GM18520 (cell line): ENCODE data around the gene CTIF.

Source experiments
- ATAC-seq: cut with Tn5 transposase; IDR thresholded peaks from one replicate; pipeline ENCODE4 v1.9.1; 2021; ENCODE audit not compliant: unreplicated experiment

Gene CTIF

GRCh38 chr18:48872234-48873145, 333.7 kb downstream of the CTIF start:
- no peak for ATAC-seq

DNA sequence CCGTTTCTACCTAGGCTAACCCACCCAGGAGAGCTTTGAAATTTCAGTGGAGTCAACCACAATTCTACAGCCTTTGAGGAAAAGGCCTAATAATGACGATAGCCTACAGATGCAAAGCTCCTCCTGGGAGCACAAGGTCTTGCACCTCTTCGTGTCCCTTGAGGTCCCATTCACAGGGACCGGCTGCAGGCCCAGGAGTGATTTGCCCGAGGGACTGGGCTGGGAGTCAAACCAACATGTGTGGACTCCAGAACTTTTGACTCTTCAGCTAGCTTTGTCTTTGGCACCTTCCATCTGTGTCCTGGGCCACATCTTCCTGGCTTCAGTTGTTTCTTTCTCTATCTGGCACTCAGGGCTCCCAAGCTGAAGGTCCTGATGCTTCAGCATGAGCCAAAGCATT, 335.4 kb downstream of the CTIF start:
- no peak for ATAC-seq

GRCh38 chr18:48874701-48875162, 335.9 kb downstream of the CTIF start:
- no peak for ATAC-seq

GRCh38 chr18:48875314-48875941, 336.6 kb downstream of the CTIF start:
- no peak for ATAC-seq

GRCh38 chr18:48875942-48876511, 337.2 kb downstream of the CTIF start:
- ATAC-seq: no peak

- ATAC-seq: no peak
These were observed 337.8 kb downstream of the CTIF start for GRCh38 chr18:48876590-48876989.

DNA sequence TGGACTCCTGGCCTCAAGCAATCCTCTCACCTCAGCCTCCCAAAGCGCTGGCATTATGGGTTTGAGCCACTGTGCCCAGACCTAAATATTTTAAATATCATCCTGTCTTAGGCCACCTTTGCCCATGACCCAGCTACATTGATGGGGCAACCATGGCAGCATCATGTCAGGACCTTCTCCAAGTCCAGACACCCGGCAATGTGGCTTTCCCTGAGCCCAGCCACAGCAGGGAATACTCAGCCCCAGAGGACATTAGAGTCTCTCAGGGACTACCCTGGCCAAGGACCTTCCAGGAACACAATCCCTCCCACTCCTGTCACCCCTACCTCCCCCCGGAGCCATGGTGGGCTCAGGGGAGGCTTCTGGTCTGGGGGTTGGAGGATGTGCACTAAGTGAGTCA, 339.1 kb downstream of the CTIF start:
- no peak for ATAC-seq

DNA sequence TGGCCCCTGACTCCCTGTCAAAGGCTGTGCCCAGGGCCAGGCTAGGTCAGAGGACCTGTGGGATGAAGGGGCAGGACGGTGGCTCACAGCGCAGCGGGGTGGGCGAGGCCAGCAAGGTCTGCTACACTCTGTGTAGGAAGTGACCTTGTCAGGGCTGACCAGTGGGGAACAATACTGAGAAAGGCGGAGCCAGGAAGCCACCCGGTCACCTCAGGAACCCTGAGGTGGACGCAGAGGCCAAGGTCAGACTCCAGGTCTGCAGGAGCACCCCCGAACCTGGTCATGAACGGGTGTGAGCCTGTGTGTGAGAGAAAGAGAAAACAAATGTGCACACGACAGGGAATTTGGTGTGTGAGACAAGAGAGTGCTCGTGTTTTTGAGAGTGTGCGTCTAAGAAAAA, 339.6 kb downstream of the CTIF start:
- ATAC-seq: no peak

- no peak for ATAC-seq
These were observed 340.2 kb downstream of the CTIF start for GRCh38 chr18:48879008-48879431.

DNA sequence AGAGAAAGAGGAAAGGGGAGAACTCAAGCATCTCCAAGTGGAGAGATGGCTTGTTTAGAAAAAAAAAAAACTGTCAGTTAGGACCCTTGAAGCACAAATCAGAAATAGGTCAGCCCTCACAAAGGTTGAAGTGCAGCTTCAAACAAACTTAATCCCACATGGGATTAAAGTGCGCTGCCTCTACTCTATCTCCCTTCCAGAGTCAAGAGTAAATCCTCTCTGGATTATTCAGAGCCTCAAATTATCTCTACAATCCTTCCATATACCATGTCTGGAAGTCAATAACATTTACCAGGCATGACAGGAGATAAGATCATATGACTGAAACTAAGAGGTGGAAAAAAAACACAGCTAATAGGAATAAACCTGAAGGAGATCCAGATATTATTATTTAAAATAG, 342.1 kb downstream of the CTIF start:
- no peak for ATAC-seq

GRCh38 chr18:48882379-48882778, 343.5 kb downstream of the CTIF start:
- no peak for ATAC-seq

GRCh38 chr18:48884306-48884705, 345.5 kb downstream of the CTIF start:
- no peak for ATAC-seq

DNA sequence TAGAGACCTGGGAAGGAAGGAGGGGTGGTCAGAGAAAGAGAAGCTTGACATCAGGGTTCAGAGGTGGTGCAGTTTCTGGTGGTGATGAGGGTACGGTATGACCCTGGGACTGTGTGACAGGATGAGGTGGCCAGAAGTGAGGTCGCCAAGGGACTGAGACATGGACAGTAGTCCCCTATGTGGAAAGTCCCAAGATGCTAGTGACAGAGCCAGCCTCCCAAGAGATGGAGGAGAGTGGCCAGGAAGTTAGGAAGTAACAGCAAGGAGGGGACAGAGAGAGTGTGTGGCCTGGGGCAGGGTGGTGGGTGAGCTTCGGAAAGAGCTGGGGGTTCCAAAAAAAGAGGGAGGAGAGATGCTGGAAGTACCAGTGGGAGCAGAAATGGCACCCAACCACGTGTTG, 345.9 kb downstream of the CTIF start:
- no peak for ATAC-seq

DNA sequence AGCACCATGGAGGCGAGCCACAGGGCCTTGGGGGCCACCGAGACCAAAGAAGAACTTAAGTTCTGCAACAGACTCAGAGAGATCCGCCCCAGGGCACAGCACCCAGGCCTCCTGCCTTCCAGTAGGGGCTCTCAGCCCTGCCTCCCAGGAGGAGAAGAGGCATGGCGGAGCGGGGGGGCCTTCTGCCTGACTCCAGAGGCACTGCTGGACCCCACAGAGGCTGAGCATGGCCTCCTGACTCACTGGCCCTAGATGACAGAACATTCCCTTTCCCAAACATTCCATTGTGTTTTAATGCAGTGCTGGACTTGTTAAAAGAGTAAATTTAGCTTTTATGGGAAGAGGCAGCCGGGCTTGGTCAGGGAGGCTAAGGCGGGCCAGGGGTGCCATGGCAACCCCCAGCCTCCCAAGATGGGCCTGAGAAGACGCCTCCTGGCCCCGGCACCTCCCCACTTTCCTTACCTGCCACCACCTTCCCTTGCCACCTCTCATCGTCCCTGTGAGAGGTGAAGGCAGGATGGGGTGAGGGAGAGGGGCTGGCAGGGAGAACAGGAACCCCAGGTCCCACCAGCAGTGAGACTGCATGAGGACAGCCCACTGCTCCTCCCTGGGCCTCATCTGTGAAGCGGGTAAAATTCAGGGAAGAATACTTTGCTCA, 346.6 kb downstream of the CTIF start:
- ATAC-seq: no peak

DNA sequence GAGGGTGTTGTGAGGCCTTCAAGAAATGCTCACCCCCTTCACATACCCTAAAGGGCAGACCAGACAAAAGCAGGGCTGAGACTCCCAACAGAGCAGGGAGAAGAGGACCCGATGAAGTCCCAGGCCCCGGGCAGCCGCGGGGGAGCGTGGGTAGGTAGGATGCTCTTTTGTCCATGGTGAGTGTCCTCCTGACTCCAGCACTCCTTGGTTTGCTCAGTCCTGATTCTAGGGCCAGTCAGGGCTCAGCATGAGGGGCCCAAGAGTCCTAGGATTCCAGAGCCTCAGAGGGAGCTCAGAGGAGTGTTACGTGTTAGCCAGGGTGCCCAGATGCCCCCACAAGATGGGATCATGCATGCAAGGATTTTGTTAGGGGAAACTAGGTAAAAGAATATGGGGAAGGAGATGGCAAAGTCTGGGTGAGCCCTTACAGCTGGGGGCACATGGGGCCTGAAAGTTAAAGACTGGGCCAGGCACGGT, 347.1 kb downstream of the CTIF start:
- ATAC-seq: no peak

DNA sequence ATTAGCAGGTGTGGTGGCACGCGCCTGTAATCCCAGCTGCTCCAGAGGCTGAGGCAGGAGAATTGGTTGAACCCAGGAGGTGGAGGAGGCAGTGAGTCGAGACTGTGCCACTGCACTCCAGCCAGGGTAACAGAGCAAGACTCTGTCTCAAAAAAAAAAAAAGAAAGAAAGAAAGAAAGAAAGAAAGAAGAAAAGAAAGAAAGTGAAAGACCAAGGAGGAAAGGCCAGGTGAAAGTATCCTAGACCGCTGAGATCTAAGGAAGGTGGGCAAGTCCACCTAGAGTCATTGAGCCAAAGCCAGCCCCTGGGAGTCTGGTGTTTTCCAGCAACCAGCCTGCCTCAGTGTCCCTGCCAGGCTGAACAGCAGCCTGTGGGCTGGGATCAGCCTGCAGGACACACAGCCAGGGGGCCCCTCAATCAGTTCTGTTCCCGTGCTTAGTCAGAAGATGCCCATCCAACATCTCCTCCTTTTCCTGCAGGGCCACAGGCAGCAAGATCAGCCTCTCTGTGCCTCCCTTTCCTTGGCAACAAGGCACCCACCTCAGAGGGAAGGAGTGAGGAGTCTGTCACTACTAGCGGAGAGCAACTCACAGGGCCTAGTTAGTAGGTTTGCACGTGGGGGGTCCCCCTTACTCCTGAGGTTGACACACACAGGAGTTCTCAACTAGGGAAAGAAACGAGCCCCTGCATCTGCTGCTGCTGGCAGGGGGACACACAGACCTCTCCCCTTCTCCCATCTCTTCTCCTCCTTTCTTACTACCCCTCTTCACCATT, 347.9 kb downstream of the CTIF start:
- ATAC-seq: no peak

DNA sequence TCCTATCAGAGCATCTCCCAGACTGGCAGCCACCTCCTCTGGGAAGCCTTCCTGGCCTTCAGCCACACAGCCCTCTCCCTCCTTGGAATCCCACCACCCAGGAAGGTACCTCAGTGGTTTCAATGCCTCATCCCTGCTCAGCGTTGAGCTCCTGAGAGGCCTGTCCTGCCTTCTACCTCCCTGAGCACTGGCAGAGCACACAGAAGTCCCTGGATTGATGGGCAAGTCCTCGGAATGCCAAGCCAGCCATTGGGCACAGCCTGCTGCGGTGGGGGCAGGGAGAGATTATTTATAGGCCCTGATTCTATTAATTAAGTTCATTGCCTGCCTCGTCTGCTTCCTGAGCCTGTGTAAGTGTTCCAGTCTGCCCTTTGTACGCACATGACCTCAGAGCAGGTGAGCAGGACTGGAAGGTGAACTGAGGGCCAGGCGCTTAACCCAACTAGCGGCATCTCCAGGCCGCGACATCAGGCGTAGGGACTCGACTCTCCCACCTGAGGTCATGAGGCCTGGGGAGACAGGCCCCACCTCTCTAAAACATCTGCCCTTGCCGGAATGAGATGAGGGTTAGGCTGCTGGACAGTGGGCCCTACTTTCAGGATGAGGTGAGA, 348.6 kb downstream of the CTIF start:
- no peak for ATAC-seq

DNA sequence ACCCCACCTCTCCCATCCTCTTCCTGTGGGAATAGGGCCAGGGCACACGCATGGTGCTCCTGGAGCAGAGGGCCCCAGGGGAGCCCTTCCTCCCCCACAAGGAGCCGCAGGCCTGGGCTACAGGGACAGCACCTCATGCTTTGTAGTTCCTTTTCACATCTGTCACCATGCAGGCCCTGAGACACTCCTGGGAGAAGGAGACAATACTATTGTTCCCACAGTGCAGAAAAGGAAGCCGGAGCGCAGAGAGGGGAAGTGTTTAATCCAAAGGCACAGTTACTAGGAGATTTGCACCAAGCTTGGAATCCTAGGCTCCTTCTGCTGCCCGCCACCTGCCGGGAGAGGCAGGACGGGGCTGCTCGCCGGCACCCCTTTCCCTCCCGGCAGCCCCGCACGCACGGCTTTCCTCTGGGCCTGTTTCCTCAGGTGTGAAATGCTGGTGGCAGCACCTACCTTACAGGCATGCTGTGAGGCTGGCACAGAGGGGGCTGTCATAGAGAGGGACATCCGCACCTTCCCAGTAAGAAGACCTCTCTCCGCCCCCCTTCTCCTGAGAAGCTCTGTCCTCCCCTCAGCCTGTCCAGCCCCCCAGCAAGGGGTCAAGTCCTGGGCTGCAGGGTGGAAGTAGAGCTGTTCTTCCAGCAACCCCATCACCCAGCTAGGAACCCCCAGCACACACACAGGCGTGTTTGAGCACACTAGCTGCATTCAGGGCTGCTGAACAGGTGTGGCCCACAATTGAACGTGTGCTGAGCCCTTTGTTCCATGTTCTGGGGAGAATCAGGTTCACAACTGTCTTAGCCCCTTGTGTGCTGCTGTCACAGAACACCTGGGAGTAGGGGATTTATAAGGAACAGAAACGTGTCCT, 349.3 kb downstream of the CTIF start:
- no peak for ATAC-seq

DNA sequence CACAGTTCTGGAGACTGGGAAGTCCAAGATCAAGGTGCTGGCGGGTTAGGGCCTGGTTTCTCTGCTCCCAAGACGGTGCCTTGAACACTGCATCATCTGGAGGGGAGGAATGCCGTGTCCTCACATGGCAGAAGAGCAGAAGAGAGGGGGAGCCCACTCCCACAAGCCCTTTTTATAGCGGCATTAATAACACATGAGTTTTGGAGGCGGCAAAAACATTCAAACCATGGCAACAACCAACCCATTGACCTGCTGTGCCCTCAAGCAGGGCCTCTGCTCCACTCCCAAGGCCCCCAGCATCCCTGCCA, 349.9 kb downstream of the CTIF start:
- ATAC-seq: no peak
